Measurements from ENCODE around the gene SMYD3.
"Not testable (repeated sequence)": the region's sequence is repeated elsewhere in the genome, so short reads cannot be mapped to it uniquely, and the experiment has no call there.

Gene SMYD3

DNA sequence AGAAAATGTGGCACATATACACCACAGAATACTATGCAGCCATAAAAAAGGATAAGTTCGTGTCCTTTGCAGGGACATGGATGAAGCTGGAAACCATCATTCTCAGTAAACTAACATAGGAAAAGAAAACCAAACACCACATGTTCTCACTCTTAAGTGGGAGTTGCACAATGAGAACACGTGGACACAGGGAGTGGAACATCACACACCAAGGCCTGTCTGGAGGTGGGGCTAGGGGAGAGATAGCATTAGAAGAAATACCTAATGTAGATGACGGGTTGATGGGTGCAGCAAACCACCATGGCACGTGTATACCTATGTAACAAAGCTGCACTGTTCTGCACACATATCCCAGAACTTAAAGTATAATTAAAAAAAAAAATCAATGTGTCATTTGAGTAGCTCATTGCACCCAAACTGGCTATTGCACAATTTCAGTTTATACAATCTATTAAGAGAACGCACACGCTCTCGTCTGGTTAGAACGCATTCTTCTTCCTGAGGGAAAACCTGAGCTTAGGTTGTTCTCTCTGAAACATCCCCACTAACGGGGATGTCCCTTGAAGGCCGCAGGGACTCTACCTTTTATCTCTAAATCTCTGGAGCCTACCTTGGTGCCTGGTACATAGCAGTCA is 535.9 kb downstream of the SMYD3 start:
- DNase-seq, result not testable (repeated sequence)

DNA sequence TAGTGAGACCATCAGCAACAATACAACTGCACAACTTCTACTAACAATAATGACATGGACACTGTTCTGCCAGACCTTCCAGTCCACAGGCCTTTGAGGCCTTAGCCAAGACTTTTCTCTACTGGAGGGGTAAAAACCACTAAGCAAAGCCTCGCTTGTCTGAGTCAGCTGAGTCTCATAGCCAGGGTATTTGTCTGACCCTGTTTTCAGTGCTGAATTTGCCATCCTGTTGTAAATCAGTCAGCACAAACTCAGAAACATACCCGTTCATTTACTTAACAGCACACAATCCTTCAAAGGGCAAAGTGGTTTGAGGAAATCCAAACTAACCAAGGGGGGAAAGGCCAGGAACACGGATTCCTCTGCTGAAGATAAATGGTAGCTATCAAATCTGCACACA is 537.8 kb downstream of the SMYD3 start:
- peak; percentile 98 for DNase-seq

DNA sequence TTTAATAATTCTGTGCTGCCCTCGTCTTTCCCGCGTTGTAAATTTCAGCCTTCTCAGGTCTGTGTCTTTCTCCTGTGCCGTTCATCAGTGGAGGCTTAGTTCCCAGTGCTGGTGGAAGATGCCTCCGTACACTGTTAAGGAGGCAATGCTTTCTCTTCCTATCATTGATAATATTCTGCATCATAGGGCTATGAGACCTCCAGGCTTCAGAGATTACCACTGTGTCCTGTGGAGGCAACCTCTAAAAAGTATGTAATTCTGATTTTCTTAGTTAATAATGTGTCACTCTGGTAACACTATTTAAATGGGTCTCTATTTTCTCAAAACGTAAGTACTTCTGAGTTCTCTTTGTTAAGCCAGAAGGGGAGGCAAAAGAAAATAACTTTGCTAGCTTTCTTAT is 538.3 kb downstream of the SMYD3 start:
- DNase-seq, result no peak

DNA sequence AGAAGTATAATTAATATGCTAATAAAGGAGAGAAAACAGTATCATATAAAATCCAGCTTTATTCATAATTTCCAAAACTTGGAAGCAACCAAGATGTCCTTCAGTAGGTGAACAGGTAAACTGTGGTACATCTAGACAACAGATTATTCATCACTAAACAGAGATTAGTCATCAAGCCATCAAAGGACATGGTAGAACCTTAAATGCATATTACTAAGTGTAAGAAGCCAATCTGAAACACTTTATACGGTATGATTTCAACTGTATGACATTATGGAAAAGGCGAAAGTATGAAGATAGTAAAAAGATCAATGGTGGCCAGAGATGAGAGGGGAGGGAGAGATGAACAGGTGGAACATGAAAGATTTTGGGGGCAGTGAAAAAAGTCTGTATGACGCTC is 541.7 kb downstream of the SMYD3 start:
- no peak for DNase-seq

DNA sequence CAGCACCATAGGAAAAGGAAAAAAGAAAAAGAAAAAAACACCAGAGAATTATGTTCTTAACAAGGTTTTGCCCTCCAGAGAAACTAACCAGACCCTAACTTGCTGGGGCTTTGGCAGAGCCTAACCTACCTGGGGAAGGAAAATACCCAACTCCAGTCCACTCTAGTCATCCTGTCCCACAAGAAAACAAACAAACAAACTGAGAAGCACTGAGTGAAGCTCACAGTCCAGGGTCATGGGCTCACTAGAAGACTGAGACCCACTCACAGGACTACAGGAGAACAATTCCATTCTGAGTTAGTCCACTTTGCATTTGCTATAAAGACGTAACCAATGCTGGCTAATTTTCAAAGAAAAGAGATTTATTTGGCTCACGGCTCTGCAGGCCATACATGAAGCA is 543.4 kb downstream of the SMYD3 start:
- no peak for DNase-seq

DNA sequence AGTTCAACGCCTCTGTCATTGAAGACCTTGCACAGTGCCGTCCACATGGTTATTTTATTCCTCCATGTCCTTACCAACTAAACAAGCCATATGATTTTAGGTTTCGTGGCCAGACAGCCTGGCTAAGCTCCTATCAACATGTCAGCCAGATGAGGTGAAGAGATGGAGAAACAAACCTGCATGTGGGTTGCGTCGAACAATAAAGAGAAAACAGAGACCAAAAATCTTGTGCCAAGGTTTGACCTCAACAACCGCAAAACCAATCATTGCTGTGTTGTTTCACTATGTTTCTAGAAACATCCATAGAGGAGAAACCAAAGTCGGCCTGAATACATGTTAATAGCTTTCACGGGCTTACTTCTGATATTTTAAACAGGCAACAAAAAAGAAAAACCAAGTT is 544.6 kb downstream of the SMYD3 start:
- no peak for DNase-seq

DNA sequence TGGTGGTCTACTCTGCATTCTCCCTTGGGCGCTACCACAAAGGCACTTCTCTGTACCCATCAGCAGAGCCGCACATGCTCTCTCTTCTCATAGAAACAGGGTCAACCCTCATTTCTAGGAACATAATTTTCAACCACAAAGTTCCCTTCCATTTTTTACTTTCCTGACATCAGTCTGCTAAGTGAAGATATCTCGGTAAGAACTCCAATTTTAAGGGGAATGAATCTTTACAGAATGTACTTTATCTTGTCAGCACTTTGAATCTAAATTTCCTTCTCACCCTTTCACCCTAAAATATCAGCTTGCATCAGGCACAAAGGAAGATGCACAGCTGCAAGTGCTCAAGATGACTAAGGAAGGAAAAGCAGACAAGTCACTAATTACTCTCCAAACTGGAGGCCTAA is 545.9 kb downstream of the SMYD3 start:
- peak; percentile 71 for DNase-seq

DNA sequence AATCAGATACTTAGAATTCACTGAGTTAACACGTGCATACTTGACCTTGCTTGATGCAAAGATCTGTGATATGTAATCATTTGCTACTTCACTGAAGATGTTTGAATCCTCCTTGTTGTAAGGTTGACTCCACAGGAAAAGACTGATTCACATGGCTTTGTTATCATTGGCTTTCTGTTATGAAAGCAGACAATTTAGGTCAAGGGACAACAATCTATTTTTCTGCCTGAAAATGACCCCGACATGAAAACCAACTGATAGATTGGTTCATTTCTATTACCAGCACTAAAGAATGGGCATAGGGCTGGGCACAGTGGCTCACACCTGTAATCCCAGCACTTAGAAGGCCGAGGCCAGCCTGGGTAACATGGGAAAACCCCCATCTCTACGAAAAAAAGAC is 546.9 kb downstream of the SMYD3 start:
- no peak for DNase-seq

DNA sequence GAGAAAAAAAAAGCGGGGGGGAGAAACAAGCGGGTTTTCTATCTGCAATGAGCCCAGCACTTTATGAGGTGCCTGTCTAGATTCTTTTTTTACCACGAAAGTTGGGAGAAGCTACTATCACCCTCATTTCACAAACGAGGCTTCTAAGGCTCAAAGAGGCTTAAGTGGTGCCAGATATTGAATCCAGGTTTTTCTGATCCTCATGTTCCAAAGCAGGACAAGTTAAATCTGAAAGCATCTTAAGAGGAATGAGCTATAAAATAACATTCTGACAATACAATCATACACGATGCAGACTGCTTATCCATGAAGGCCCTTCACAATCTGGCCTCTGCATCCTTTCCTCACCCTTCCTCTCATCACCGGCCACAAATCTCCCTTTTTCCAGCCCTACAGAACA is 549.1 kb downstream of the SMYD3 start:
- DNase-seq, result no peak

DNA sequence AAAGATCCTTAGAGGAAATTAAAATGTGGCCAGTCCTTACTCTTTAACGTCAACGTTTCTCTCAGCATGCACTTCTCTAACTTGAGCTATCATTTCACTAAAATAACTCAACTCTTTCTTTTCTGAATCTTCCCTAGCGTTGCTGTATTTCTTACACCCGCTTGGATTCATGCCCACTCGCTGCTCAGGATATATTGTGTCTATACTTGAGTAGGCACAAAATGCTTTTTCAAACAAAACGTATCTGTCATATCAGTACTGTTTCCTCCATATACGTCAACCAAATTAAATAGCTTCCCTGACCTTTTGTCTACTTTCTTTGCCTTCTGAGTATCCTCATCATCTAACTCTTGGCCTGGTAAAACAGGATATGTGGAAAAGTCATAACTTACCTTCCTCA is 549.7 kb downstream of the SMYD3 start:
- DNase-seq, result no peak

DNA sequence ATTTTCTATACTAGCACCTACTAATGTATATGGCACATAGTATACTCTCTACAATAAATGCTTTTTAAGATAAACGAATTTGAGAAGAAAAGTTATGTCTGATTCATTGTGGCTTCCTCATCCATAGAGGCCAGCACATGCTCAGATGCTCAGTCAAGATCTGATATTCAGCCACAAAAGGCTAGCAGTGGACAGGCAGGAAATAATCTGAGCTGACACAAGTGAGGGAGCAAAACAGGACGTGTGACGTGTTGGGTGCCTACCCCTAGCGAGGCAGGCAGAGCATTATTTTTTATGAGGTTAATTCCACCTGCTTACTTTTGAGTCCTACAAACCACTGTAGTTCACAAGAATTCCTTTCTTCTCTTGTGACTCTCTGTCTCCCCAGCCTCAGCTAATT is 550.9 kb downstream of the SMYD3 start:
- no peak for DNase-seq

DNA sequence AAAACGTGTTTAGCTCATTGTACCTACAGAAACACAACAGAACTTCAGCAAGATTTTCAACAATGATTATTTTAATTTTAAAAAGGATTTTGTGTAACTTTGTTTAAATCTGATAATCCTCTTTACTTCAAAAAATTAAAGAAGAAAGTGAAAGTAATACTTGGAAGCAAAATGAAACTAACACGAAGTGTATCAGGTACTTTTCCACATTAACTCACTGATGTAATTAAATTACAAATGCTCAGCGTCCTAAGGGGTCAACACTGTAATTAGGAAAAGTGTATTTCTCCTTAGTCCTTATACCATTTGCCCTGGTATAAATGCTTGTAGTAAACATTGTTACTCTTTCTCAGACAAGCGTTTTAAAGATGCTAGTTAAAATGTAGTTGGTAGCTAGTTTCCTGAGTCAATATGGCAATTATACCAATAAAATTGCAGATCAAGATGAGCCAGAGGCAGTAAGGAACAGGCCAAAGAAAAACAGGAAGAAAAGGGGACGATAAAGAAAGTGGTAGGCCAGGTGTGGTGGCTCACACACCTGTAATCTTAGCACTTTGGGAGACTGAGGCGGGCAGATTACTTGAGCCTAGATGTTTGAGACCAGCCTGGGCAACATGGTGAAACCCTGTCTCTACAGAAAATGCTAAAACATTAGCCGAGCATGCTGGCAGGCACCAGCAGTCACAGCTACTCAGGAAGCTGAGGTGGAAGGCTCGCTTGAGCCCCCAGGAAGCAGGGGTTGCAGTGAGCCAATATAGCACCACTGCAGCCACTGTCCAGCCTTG is 553.0 kb downstream of the SMYD3 start:
- no peak for DNase-seq

DNA sequence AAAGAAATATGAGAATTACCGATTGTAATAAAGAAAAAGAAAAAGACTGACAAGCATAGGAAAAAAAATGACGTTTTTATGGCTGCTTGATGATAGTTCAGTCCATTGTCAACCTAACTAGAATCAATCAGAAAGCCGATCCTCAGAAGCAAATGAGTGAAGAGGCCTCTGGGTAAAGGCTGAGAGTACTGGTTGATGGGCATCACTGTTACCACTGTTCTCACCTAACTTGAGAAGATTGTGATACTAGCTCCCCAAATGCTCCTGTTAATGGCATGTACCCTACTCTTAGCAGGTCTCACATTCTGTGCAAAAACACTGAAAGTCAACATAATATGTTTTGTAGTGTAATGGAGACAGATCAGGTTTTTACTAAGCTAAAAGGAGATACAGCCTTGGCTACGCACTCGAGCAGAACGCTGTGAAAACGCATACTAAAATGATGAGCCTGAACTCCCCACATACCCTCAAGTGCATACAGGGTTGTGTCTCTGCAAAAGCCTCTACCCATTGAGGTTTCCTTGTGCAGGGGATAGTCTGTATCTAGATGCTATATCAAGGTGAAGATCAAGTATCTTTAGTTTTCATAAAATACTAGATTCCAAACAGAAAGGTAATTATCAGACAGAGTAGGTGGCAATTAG is 554.6 kb downstream of the SMYD3 start:
- DNase-seq, result no peak

DNA sequence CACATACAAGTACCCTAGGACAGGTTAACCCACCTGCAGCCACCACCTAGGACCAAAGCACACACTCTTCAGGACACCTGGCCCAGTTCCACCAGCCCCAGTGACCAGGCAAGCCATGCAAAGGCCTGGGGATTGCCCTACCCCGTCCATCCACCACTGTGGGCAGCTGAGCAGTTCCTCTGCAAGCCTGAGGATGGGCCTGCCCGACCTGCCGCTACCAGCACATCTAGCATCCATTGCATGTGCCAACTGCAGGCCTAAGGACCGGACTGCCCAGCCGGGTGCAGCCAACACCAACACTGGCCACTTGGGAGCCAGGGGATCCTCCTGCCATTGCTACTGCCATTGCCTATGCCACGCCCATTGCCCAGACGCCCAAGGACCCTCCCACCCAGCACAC is 558.3 kb downstream of the SMYD3 start:
- no peak for DNase-seq

DNA sequence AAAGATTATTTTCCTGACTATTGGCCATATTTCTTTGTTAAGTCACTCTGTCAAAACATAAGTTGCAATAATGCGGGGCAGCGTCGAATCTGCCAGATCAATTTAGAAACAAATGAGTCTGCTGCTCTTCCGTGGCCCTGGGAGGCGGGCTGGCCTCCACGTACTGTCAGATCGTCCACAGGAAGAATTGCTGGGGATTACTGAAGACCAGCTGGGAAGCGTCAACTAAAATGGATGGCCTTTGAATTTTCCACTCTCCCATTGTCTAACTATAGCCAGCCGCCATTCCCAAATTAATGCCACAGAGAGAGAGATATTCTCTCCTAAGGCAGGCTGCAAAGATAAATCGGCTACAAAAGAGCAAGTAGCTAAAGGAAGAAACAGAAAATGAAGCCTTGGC is 560.2 kb downstream of the SMYD3 start:
- DNase-seq, result no peak

DNA sequence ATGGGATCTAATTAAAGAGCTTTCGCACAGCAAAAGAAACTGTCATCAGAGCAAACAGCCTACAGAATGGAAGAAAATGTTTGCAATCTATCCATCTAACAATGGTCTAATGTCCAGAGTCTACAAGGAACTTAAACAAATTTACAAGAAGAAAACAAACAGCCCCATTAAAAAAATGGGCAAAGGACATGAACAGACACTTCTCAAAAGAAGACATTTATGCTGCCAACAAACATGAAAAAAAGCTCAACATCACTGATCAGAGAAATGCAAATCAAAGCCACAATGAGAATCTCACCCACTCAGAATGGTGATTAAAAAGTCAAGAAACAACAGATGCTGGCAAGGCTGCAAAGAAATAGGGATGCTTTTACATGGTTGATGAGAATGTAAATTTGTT is 561.9 kb downstream of the SMYD3 start:
- DNase-seq, result not testable (repeated sequence)

DNA sequence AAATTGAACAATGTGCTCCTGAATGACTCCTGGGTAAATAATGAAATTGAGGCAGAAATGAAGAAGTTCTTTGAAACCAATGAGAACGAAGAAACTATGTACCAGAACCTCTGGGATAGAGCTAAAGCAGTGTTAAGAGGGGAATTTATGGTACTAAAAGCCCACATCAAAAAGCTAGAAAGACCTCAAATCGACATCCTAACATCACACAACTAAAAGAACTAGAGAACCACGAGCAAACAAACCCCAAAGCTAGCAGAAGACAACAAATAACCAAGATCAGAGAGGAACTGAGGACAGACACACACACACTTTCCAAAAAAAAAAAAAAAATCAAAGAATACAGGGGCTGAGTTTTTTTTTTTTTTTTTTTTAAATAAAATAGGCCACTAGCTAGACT is 564.2 kb downstream of the SMYD3 start:
- DNase-seq, result no peak

DNA sequence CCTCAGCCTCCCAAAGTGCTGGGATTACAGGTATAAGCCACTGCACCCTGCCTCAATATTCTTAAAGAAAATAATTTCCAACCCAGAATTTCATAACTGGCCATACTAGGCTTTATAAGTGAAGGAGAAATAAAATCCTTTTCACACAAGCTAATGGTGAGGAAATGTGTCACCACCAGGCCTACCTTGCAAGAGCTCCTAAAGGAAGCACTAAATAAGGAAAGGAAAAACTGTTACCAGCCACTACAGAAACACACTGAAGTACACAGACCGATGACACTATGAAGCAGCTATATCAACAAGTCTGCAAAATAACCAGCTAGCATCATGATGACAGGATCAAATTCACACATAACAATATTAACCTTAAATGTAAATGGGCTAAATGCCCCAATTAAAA is 565.3 kb downstream of the SMYD3 start:
- not testable (repeated sequence) for DNase-seq

DNA sequence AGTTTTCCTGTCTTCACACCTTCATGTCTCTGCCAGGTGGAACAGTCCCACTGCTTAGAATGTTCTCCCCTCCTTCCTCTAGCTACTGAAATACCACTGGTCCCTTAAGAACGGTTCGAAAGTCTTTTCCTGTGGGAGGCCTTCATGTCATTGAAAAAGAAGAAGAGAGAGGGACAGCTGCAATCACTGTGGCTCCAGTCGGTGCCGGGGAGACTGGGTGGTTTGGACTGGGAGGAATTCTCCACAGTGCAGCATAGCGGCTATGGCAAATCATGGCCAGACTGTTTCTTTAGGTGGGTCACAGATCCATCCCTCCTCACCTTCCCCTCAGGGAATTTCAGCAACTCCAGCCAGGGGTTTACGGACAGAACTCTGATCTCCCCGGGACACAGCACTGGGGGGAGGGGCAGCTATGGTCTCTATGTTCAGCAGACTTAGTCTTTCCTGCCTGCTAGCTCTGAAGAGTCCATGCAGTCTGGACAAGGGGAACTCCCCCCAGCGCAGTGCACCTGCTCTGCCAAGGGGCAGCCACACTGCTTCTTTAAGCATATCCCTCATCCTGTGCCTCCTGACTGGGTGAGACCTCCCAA is 567.2 kb downstream of the SMYD3 start:
- no peak for DNase-seq

DNA sequence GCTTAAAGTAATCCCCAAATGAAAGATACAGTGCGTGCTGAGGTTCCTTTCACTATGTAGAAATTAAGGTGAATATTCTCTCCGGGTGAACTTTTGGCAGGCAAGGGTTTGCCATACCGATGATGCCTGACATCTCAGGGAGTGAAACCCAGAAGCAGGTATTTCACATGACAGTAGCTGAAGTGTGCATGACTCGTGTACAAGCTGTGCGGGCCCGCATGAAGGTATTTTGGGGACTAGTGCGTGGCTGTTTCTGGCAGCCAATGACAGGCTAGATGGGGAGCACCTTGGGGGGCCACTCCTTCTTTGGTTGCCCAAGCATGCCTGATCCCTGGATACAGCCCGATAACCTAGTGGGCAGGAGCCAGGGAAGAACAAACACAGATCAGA is 569.0 kb downstream of the SMYD3 start:
- no peak for DNase-seq

DNA sequence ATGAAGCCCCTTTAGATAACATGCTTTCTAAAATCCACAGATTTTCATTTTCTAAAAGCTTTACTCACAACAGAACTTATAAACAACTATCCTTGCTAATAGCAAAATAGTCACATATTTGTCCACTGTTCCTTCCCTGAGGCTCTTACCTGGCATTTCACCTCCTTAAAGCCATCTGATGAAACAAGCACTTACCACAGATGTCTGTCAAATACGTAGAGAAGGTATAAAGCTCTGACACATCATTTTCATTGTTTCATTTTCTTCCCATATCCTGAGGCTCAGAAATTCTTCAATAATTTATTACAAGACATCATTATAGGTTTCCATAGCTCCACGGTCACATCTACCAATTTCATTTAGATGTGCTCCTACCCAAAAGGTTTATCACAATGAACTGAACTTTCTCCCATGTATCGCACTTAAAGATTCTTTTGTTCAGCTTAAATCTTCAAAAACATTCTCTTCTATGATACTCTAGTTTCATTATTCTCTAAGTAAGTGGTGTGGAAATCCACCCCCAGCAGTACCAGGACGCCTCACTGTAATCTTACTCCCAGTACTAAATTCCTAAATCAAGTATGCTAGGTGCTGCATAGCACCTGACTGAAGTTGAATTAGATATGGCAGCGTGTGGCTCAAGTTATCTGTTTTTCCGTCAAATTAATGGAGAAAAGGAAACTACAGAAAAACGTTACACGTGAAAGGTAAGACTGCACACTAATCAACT is 569.6 kb downstream of the SMYD3 start:
- DNase-seq, result no peak

DNA sequence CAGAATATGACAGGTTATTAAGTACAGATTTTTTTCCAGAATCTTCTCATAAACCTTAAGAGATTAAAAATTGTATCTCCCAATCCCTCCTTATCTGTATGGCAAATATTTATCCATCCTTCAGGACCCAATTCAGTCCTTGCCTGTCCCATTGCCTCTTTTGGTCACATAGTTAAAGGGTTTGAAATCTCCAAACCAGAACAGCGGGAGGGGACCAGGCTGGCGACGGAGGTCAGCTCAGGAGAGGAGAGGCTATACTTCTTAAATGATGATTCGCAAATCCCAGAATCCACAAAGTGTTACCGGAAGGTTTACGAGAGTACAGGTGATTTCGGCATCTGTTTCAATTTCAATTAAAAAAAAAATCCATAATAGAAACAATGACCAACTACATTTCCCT is 572.7 kb downstream of the SMYD3 start:
- no peak for DNase-seq

DNA sequence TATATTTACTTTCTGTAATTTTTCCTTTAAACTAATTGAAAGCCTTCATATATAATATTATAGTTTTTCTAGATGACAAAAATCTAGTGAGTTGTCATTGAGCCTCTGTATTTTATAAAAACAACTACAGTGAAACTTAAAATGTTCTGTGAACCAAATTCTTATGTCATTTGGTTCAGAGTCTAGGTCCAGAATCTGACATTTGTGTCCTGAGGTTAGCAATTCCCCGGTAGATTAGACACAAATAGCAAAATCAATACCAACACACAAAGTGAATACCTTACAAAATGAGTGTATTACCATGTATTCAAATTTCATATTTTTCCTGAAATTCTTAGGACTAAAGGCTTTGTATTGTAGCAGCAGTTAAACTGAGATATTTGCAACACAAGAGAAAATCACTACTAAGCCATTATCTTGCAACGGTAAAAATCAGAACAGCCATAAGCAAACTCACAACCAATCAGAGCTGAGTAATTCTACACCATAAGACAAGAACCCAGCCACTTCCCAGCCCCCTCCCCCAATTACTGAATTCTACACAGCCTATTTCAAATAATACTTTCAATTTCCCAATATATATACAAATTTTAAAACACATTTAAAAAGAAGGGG is 573.5 kb downstream of the SMYD3 start:
- DNase-seq, result no peak

Data from fibroblast of skin of right quadriceps (primary cell).